Panc1 (cell line): ENCODE measurements around the gene USP31. TPM values are rescaled to one million over a fixed set of nuclear protein-coding genes. Genes with fewer than 3 reads are reported as not detected.

ENCODE experiments used
- ATAC-seq: fragments of 200-7000 bp; cut with Tn5 transposase; 2 replicates; pipeline ENCODE4 v1.9.1; 2020; ENCODE audit warnings: mild to moderate bottlenecking, moderate library complexity
- BruUV-seq: library from RNA; stranded (reverse); fragments of 400-500 nt; replicated peaks from 2 replicates; lab custom pipeline; 2021; lab: Mats Ljungman, UMichigan
- CTCF ChIA-PET: fragments of 300-600 bp; sonication (Branson Sonifier 250); formaldehyde crosslinking; loops from one replicate; lab custom pipeline; 2022; ENCODE audit warnings: antibody characterized with exemption; lab: Charles Lee
- POLR2A ChIA-PET: fragments of 300-600 bp; sonication (Branson Sonifier 250); formaldehyde crosslinking; loops from one replicate; lab custom pipeline; 2022; ENCODE audit warnings: antibody characterized with exemption; lab: Charles Lee
- DNase-seq: peaks from one replicate; pipeline ENCODE4 v3.0.0-alpha.2; 2010; ENCODE audit warnings: low read depth, low spot score
- H3K27ac ChIP-seq: 2 replicates; pipeline ENCODE4 v1.5.1; 2011; ENCODE audit warnings: mild to moderate bottlenecking, low read length, inconsistent platforms
- H3K27me3 ChIP-seq: fragments of 200-500 bp; sonication (Bioruptor generic); 2 replicates; pipeline ENCODE4 v1.6.0; 2014; ENCODE audit warnings: low read length, inconsistent platforms; ENCODE audit not compliant: control insufficient read depth, insufficient read depth
- H3K36me3 ChIP-seq: fragments of 200-500 bp; sonication (Bioruptor generic); 2 replicates; pipeline ENCODE4 v1.5.1; 2014; ENCODE audit warnings: inconsistent platforms, mild to moderate bottlenecking, low read length, moderate library complexity; ENCODE audit not compliant: control insufficient read depth, insufficient read depth
- H3K4me1 ChIP-seq: 2 replicates; pipeline ENCODE4 v1.5.1; 2011; ENCODE audit warnings: inconsistent platforms, mild to moderate bottlenecking, low read length, moderate library complexity; ENCODE audit not compliant: control insufficient read depth, insufficient read depth
- H3K4me3 ChIP-seq, 2 experiments: 2 replicates each; pipeline ENCODE4 v1.5.1; 2011 to 2012; ENCODE audit warnings: low read depth in 2 of 2, low read length in 2 of 2, mild to moderate bottlenecking in 2 of 2, inconsistent platforms in 1 of 2, moderate library complexity in 1 of 2
- H3K9me3 ChIP-seq: fragments of 200-500 bp; sonication (Bioruptor generic); 2 replicates; pipeline ENCODE4 v1.5.1; 2014; ENCODE audit warnings: low read depth, mild to moderate bottlenecking, inconsistent platforms, low read length, moderate library complexity; ENCODE audit not compliant: control insufficient read depth, insufficient read depth
- CTCF ChIP-seq: fragments of 450-650 bp; IDR thresholded peaks from 2 replicates; pipeline ENCODE4 v1.5.1; 2017; ENCODE audit warnings: mild to moderate bottlenecking
- POLR2AphosphoS5 ChIP-seq: IDR thresholded peaks from 2 replicates; pipeline ENCODE4 v1.6.1; 2012; ENCODE audit warnings: mild to moderate bottlenecking, low read depth, low read length, moderate library complexity
- REST ChIP-seq, 2 experiments: IDR thresholded peaks; 2 replicates each; pipeline ENCODE4 v1.6.1; 2011 to 2012; ENCODE audit warnings: low read depth in 2 of 2, control low read depth in 1 of 2, low read length in 1 of 2, mild to moderate bottlenecking in 1 of 2, moderate library complexity in 1 of 2; ENCODE audit not compliant: insufficient read depth in 1 of 2
- SIN3A ChIP-seq: IDR thresholded peaks from 2 replicates; pipeline ENCODE4 v1.6.1; 2012; ENCODE audit warnings: low read depth, mild to moderate bottlenecking, low read length, moderate library complexity, borderline replicate concordance; ENCODE audit not compliant: insufficient read depth
- TCF7L2 ChIP-seq: IDR thresholded peaks from 2 replicates; pipeline ENCODE4 v1.6.1; 2011; ENCODE audit warnings: mild to moderate bottlenecking, low read depth, low read length, inconsistent platforms
- in situ Hi-C: cut with HindIII; loops from 2 replicates; pipeline ENCODE4 v1.10.0; 2016; ENCODE audit warnings: low sequenced_read_pairs, low pct_unique_long_range_greater_than_20kb
- intact Hi-C: fragments of 100-400 bp; cut with micrococcal nuclease; formaldehyde crosslinking; loops from one replicate; pipeline ENCODE4 v1.10.0; 2022; ENCODE audit not compliant: unreplicated experiment
- total RNA-seq: library from RNA; stranded (reverse); gene quantifications from one replicate; pipeline ENCODE4 v1.2.1, GENCODE V29; 2021; ENCODE audit not compliant: unreplicated experiment

Gene USP31
- total RNA-seq, 1 experiment from 2014 or later = 27.2 TPM

- H3K27ac ChIP-seq = no peak overlapping the region
- ChIA-PET CTCF (interaction anchor here (0.7 kb wide), 1 partner anchor 1047 kb away, joined by 4 read pairs; no protein-coding TSS in a partner anchor), POLR2A (interaction anchor here (0.6 kb wide), 1 partner anchor 264 kb away, joined by 10 read pairs; no protein-coding TSS in a partner anchor)
- no peaks in the 10 kb centered on the region for H3K9me3 ChIP-seq
- H3K27me3 ChIP-seq = peaks cover 3% of the 10 kb centered on the region; the same call in 1 of the 2 replicates
- H3K4me1 ChIP-seq = no peaks in the 10 kb centered on the region
- TF ChIP-seq POLR2AphosphoS5 (no peak), TCF7L2 (no peak), SIN3A (no peak), CTCF (no peak)
- no TSS peak for BruUV-seq
- in situ Hi-C loops (no loop called here), intact Hi-C loops (no loop called here)
- no peak for DNase-seq
- no peak overlapping the region for H3K4me3 ChIP-seq
- H3K36me3 ChIP-seq = no peaks in the 10 kb centered on the region
- no peak for ATAC-seq
Measured at GRCh38 chr16:23156946-23157460, 7.8 kb upstream of the USP31 start.

- DNase-seq (no peak), ATAC-seq (no peak)
- no TSS peak for BruUV-seq
- intact Hi-C loops = no loop called here
- ChIA-PET POLR2A (no interaction called here), CTCF (interaction anchor here (0.7 kb wide), 1 partner anchor 1046 kb away, joined by 4 read pairs; no protein-coding TSS in a partner anchor)
- Histone ChIP-seq H3K4me3 (no peak overlapping the region), H3K27ac (no peak overlapping the region), H3K4me1 (no peaks in the 10 kb centered on the region), H3K36me3 (no peaks in the 10 kb centered on the region), H3K27me3 (peaks cover 3% of the 10 kb centered on the region; the same call in 1 of the 2 replicates), H3K9me3 (no peaks in the 10 kb centered on the region)
- in situ Hi-C loops = no loop called here
- TF ChIP-seq SIN3A (no peak), TCF7L2 (no peak), POLR2AphosphoS5 (no peak)
Measured at GRCh38 chr16:23156110-23156509, 6.9 kb upstream of the USP31 start.

GRCh38 chr16:23155445-23156049 lies 6.3 kb upstream of the USP31 start:
- Histone ChIP-seq H3K27ac (no peak overlapping the region), H3K4me3 (no peak overlapping the region), H3K27me3 (peaks cover 3% of the 10 kb centered on the region; the same call in 1 of the 2 replicates), H3K4me1 (no peaks in the 10 kb centered on the region), H3K36me3 (no peaks in the 10 kb centered on the region), H3K9me3 (no peaks in the 10 kb centered on the region)
- no TSS peak for BruUV-seq
- in situ Hi-C loops (no loop called here), intact Hi-C loops (no loop called here)
- no peak for DNase-seq
- TF ChIP-seq CTCF (peak; percentile 83), POLR2AphosphoS5 (no peak), SIN3A (no peak), REST (IDR thresholded peaks at IDR 0.05; ENCODE audit: insufficient read depth in 1 of 2, low read depth in 2 of 2, low read length in 1 of 2) (no peak), TCF7L2 (no peak)
- ATAC-seq = peak; percentile 82; the same call in 1 of the 2 replicates
- POLR2A ChIA-PET = no interaction called here
- CTCF ChIA-PET = no interaction called here
